ENCODE data around the gene TRAPPC12.
"Not testable (repeated sequence)": the region's sequence is repeated elsewhere in the genome, so short reads cannot be mapped to it uniquely, and the experiment has no call there.

Gene TRAPPC12

DNA sequence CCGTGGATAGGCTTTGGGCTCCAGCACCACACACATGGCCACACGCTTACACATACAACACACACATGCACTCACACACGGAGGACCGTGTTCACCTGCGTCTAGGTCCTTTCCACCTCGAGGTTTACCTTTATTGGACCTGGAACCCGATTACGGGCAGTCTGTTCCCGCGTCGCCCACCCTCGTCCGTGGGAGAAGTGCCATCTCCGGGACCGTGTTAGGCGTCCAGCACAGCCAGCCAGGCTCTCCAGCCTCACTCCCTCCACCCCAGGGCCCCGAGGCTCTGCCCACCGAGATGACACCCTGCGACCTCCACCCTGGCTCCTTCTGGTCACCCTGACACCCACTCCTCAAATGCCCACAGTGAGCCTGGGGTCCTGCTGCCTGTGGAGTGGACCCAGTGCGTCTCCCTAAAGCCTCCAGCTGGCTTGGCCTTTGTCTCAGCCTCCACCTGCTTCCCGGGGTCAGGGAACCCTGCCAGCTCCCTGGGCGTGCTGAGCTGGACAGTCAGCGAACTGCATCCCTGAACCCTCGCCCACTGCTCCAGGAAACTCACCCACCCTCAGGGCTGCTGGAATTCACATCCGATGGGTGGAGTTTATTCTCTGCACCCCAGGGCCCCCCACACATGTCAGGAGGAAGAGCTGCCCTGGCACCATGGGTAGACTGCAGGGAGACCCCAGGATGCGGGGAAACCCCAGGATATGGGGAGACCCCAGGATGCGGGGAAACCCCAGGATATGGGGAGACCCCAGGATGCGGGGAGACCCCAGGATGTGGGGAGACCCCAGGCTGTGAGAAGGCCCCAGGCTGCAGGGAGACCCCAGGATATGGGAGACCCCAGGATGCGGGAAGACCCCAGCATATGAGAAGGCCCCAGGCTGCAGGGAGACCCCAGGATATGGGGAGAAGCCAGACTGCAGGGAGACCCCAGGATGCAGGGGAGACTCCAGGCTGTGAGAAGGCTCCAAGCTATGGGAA is 106.8 kb downstream of the TRAPPC12 start:
- DNase-seq (ENCODE audit: low read depth in 3 of 3) = no peak

DNA sequence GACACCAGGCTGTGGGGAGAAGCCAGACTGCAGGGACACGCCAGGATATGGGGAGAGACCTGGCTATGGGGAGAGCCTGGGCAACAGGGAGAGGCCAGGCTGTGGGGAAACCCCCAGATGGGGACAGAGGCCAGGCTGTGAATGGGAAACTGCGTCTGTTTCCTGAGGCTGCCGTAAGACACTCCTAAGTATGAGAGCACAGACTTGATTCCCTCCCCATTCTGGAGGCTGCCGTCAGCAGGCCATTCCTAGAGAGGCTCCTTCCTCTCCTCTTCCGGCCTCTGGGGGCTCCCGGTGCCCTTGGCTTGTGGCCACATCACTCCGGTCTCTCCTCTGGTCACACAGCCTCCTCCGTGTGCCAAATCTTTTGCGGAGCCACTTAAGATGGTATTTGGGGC is 107.5 kb downstream of the TRAPPC12 start:
- no peak for DNase-seq (ENCODE audit: low read depth in 3 of 3)

DNA sequence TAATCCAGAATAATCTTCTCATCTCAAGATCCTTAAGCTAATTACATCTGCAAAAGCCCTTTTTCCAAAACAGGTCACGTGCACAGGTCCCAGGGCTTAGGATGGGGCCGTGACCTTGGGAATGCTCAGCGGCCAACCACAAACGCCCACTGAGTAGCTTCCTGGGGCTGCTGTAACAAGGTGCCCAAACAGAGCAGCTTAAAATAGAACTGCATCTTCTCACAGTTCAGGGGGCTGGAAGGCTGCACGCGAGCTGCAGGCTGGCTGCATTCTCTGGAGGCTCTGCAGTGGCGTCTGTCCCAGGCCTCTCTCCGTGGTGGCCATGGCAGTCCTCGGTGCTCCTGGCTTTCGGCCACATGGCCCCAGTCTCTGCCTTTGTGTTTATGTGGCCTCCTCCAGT is 107.9 kb downstream of the TRAPPC12 start:
- DNase-seq (ENCODE audit: low read depth in 3 of 3) = no peak

DNA sequence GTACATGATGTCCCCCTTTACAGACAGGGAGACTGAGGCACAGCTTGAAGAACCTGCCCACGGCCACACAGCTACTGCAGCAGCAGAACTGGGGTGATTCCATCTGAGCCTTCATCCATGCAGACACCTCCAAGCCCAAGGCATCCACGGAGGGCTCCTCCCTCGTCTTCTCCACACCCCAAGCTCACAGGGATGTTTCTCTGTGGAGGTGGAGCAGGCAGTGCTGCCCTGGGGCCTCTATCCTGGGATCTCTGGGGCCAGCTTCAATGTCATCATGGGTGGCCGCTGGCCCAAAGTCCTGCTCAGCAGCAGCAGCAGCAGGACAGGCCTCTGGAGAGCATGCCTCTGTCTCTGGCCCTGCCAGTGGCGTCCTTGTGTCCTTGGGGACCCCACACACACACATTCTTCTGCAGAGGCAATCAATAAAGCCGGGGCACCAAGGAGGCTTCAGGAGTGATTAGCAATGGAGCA is 108.6 kb downstream of the TRAPPC12 start:
- DNase-seq (ENCODE audit: low read depth in 3 of 3) = no peak

DNA sequence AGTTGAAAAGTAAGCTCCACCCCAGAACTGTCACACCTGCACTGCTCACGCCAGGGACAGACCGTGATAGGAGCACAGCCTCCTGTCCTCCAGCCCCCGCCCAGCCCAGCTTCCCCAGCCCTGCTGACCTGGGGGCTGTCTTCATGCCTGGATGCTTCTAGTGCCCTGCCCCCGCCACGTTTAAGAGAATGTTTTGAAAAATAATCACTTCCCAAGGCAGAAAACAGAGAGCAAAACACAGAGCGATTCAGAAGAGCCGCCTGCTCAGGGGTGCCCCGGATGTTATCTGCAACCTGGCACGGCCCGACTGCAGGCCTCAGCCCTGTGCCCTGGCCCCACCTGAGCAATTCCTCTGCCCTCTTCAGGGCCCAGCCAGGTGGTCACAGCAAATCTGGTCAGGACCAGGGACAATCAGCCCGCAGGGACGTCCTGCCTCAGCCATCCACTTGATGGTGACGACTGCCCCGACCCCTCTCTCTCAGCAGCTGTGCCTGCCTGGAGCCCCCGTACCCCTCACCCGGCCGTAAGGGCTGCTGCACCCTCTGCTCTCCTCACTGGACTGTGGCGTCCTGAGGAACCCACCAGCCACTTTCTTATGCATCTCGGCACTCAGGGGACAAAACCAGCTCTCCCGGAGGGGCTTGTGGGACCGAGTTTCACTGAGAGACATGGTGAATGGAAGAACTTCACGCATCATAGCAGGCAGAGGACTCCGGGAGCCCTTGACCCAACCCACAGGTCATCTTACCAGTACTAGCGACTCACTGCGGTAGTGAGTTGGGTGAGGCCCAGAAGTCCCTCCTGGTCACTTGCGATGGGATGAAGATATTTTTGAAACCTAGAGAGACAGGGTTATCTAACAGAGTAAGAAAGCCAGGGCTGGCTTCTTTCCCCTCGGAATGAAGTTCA is 109.6 kb downstream of the TRAPPC12 start:
- DNase-seq (ENCODE audit: low read depth in 3 of 3) = no peak

DNA sequence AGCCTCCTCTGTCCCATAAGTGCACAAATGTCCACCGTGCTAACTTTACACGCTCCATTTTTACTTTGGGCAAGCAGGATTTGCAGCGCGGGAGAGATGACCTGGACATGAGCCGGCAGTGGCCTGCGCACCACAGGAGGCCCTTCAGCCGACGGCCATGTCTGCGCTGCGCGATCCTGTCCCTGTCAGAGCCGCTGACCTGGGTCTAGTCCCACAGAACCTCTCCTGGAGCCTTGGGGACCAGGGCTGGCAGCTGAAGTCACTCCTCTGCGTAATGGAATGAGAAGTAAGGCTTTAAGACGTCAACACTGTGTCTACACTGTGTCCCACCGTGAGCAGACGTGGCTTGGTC is 110.2 kb downstream of the TRAPPC12 start:
- DNase-seq (ENCODE audit: low read depth in 3 of 3) = no peak

DNA sequence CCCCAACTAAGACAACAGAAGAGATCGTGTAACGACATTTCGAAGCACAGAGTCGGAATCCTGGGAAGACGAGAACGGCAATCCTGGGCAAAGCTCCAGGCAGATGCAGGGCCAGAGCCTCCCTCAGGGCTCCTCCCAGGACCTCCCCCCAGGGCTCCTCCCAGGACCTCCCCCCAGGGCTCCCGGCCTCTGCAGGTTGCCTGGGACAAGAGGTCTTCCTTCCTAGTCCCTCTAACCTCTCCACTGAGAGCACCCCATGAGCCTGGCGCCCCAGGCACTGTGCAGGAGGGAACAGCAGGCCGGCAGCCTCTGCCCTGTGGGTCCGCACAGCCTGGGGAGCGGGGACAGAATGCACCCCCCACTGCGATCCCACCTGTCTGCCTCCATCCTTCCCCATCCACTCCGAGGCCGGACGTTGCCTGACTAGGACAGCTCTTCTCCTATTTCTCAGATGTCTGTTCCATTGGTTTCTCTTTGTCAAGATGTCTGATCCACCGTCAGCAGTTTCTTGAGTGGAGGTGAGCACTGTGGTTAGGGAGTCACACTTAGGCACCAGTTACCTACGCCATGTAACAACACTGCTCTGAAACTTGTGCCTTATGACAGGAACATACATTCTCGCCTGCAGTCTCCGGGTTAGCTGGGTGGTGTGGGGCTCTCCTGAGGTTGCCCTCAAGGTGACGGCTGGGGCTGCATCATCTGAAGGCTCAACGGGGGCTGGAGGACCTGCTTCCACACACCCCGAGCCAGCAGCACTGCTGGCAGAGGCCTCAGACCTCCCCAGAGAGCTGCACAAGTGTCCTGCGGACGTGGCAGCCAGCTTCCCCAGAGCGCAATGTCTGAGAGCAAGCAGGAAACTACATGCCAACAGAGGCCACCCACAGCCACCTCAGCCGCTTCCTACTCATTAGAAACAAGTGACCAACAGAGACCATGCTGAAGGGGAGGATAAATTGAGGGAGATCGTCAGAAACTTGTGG is 111.0 kb downstream of the TRAPPC12 start:
- no peak for DNase-seq (ENCODE audit: low read depth in 3 of 3)

DNA sequence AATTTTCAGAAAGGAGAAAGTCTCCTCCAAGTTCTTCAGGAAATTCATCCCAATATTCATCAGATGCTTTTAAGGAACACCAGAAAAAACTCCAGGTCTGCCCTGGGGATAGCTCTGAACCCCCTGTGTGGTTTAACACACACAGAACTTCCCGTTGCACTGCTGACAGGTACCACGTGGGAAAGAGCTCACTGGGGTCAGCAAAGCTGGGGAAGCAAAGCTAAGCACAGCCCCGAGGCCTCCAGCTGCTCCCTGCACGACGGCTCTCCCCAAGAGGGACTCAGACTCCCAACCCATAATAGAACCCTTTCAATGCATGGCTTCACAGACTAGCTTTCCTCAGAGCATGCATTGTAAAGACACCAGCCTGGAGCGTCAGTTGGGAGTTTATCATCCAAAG is 111.8 kb downstream of the TRAPPC12 start:
- no peak for DNase-seq (ENCODE audit: low read depth in 3 of 3)

DNA sequence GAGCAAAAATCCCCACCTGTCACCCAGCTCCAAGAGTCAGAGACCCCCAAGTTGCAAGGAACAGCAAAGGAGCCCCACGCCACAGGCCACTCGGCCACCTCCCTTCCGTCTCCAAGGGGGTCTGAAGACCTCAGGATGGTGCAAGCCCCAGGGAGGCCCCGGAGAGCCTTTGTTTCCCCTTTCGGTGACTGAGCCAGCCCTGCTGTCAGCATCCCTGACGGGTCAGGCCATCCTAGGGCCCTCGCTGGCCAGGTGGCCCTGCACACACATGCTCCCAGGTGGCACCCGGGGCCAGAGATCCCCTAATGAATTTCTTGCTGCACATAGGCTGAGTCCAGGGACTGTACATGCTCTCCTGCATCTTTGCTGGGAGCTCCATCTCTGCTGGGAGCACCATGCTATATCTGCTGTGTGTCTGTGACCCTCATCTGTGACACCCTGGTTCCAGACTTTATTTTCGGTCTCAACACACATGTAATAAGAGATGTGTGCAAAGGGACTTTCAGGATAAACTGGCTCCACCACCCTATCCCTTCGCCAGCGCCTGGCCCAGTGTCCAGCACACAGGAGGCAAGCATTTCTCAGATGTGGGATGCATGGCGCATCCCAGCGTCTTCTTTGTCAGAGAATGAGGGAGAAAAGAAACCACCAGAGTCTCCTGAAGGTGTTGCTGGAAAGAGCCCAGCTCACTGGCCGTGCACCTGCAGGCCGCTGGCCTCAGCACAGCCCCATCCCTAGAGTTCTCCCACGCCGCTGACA is 112.4 kb downstream of the TRAPPC12 start:
- no peak for DNase-seq (ENCODE audit: low read depth in 3 of 3)

DNA sequence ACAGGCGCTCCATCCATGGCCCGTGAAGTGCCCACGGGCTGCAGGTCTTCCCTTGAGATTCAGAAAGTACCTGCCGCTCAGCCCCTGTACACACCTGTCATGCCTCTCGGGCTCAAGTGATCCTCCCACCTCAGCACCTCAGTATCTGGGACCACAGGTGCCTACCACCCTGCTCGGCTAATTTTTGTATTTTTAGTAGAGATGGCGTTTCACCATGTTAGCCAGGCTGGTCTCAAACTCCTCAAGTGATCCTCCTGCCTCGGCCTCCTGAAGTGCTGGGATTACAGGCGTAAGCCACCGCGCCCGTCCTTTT is 112.9 kb downstream of the TRAPPC12 start:
- not testable (repeated sequence) for DNase-seq (ENCODE audit: low read depth in 3 of 3)

DNA sequence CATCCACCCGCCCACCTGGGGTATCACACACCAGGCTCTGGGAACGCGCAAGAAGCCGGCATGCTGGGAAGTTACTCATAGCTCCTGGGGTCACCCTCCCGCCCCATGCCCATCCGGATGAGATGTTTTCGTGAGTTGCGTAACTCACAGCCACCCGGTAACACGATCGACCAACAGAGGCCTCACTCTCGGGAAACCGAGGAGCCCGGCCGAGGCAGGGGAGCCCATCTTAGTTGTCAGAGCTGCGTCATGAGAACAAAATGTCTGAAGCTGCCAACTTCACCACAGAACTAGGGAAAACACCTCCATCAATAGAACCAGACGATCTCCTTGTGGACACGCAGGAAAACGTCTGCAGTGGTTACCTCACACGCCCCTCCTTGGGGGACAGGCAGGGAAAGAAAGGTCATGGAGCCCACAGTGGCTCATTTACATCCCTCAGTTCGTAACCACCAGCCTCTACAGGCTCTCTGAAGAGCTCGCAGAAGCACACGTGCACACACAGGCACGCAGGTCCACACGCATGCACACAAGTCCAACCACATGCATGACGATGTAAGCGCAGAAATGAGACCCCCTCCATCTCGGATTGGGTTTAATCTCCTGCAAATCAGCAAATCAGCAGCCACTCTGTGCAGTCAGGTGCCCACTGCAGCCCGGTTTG is 113.6 kb downstream of the TRAPPC12 start:
- no peak for DNase-seq (ENCODE audit: low read depth in 3 of 3)

DNA sequence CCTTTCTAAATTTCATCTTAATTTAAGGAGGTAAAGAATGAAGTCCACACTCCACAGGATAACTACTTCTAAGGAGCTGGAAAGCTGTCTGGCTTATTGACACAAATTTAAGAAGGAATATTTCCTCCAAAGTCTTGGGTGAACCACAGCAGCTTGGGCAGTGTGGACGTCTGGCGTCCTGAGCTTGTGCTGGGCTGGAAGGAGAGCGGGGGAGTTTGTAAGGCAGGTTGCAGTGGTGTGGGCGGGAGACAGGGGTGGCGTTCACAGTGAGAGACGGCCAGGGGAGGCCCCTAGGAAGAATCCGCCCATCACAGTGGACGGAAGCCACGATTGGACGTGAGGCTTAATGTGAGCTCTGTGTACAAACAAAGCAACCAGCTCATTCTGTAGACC is 114.1 kb downstream of the TRAPPC12 start:
- no peak for DNase-seq (ENCODE audit: low read depth in 3 of 3)

DNA sequence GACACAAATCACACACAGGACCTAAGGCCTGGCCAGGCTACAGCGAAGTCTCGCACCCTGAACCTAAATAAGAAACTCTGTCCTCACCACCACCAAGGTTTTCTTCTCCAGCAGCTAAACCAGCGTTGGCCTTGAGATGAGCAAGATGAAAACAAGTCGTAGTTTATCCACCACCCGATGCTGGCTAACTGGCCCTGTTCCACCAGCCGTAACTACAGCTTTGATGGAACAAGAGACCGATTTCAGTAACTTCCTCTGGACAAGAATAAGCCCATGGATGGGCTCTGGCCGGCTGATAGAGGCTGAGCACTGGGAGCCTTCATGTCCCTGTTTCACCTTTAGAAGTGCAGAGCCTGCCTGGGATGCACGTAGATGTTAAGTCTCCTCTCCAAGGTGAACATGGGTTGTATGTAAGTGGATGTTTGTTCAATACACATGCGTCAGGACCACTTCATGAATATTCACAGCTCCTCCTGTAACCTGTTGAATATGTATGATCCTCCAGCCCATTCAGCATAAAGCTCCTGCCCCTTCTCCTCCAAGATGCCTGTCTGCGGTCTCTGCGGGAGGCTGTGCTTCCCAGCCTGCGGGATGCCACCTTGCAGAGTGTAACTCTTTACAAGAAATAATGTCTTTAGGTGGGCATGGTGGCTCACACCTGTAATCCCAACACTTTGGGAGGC is 115.6 kb downstream of the TRAPPC12 start:
- no peak for DNase-seq (ENCODE audit: low read depth in 3 of 3)

DNA sequence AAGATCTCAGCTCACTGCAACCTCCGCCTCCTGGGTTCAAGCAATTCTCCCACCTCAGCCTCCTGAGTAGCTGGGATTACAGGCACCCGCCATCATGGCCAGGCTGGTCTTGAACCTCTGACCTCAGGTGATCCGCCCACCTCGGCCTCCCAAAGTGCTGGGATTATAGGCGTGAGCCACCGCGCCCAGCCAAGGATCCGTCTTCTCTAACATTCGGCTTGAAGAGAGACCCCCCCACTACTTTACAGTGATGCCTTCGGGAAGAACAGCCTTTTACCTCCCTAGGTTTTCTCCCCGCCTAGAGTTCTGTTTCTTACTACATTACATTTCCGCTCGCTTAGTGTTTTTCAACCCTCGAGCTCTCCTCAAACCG is 117.2 kb downstream of the TRAPPC12 start:
- not testable (repeated sequence) for DNase-seq (ENCODE audit: low read depth in 3 of 3)

DNA sequence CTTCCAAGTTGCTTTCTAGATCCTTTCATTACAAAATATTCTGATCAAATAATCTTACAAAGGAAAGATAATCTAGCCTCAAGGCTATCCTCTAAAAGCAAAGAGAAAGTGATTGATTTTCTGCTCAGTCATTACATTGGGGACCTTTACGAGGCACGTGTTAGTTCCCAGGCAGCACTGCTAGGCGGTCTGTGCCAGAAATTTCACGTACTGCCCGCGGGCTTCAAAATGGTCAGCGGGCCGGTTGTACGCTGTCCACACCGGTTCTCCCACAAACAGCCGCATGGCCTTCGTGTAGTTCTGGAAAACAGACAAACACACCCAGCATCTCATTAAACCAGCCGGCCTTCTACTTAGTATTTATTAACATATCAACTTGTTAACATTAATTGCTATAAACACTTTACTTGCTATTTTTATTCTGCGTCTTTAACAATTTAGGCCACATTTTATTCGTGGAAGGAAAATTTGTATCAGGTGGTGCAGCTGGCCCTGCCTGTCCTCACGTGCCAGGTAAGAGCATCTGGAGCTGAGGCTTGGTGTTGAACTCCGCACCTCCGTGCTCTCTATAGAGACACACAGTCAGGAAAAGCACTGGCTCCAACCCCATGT is 119.4 kb downstream of the TRAPPC12 start:
- no peak for DNase-seq (ENCODE audit: low read depth in 3 of 3)

DNA sequence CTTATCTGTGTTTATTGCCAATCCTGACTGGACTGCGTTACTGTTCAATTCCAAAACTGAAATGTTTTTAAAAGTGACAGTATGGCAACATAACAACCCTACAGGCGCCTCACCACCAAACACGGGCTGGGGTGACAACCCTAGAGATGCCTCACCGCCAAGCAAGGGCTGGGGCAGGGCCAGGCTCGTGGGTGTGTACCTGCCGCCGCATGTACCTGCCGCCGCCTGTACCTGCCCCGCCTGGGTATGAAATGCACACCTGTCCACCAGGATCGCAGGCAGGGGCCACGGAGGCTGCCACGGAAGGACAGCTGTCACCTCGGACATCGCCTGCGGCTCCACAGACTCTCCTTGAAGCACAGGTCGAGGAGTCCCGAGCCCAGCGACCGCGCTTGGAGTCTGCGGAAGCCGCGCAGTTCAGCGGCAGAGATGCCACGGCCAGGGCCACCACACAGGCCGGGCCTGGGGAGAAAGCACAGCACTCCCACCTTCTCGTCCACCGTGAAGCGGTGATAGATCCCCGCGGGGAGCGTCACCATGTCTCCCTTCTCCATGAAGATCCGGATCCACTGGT is 120.9 kb downstream of the TRAPPC12 start:
- no peak for DNase-seq (ENCODE audit: low read depth in 3 of 3)

DNA sequence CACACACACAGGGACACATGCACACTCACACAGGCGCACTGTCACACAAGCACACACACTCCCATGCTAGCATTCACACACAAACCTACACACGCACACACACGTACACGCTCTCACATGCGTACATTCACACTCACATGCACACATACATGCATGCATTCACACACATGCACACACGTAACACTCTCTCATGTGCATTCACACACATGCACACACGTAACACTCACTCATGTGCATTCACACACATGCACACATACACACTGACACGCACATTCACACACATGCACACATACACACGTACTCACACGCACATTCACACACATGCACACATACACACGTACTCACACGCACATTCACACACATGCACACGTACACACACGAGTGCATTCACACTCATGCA is 123.6 kb downstream of the TRAPPC12 start:
- DNase-seq (ENCODE audit: low read depth in 3 of 3) = no peak

DNA sequence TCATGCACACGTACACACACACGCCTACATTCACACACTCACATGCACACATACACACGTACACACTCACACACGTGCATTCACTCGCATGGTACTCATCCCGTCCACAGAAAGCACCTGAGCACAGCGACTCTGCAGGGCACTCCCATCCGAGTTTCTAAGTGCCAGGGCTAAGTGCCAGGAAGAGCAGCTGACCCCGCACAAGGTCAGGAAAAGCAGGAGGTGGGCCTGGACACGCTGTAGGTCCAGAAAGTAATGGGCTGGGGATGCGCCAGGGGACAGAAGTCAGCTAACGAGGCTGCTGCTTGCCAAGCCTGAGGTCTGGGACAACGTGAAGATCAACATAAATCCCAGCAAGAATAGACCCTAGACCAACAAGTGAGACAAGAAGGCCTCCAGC is 124.0 kb downstream of the TRAPPC12 start:
- no peak for DNase-seq (ENCODE audit: low read depth in 3 of 3)

DNA sequence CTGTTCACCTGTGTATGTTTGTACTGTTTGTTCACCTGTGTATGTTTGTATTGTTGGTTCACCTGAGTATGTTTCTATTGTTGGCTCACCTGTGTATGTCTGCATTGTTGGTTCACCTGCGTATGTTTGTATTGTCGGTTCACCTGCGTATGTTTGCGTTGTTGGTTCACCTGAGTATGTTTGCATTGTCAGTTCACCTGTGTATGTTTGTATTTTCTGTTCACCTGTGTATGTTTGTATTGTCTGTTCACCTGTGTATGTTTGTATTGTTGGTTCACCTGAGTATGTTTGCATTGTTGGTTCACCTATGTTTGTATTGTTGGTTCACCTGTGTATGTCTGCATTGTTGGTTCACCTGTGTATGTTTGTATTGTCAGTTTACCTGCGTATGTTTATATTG is 125.2 kb downstream of the TRAPPC12 start:
- DNase-seq (ENCODE audit: low read depth in 3 of 3) = no peak
